ENCODE measurements around the gene TMEM135. TPM values are rescaled to one million over a fixed set of nuclear protein-coding genes. Genes with fewer than 3 reads are reported as not detected.

TMEM135 gene
- total RNA-seq, 1 experiment from 2014 or later: 70.3 TPM

DNA sequence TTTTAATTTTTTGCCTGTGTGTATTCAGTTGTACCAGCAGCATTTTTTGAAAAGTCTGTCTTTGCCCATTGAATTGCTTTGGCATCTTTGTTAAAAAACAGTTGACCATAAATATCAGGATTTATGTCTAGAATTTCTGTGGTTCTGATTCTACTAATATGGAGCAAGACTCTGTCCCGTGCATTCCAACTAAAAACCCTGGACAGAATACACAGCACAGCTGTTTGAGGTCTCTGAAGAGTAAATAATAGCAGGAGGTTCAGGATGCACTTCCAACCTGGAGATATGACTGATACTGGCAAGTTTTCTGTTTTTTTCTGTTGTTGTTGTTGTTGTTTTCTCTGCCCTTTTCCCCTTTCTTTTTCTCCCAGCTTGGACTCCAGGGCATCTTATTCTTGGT lies 141.9 kb downstream of the TMEM135 start:
- intact Hi-C loops (cut with micrococcal nuclease; ENCODE audit: unreplicated experiment): no loop called here
- H3K36me3 ChIP-seq (ENCODE audit: insufficient read depth, low read length, poor library complexity, severe bottlenecking): peaks cover 11% of the 10 kb centered on the region
- no peaks in the 10 kb centered on the region for H3K27me3 ChIP-seq (replicated peaks; ENCODE audit: insufficient read depth, low read depth, low read length, poor library complexity)
- H3K4me3 ChIP-seq (ENCODE audit: low read depth, low read length, poor library complexity, severe bottlenecking): no peak overlapping the region
- peaks cover 11% of the 10 kb centered on the region for H3K9me3 ChIP-seq (ENCODE audit: low read depth, low read length, poor library complexity, severe bottlenecking)
- H3K4me1 ChIP-seq (ENCODE audit: insufficient read depth, low read length, poor library complexity, severe bottlenecking): peaks cover 25% of the 10 kb centered on the region
- DNase-seq (ENCODE audit: low spot score): no peak
- H3K27ac ChIP-seq (ENCODE audit: low read depth, low read length, poor library complexity, severe bottlenecking): no peak overlapping the region
- no peak for TF ChIP-seq EZH2 (IDR thresholded peaks at IDR 0.05; ENCODE audit: borderline replicate concordance, low read depth, low read length, poor library complexity, severe bottlenecking)
- TF ChIP-seq, protein P1, sequence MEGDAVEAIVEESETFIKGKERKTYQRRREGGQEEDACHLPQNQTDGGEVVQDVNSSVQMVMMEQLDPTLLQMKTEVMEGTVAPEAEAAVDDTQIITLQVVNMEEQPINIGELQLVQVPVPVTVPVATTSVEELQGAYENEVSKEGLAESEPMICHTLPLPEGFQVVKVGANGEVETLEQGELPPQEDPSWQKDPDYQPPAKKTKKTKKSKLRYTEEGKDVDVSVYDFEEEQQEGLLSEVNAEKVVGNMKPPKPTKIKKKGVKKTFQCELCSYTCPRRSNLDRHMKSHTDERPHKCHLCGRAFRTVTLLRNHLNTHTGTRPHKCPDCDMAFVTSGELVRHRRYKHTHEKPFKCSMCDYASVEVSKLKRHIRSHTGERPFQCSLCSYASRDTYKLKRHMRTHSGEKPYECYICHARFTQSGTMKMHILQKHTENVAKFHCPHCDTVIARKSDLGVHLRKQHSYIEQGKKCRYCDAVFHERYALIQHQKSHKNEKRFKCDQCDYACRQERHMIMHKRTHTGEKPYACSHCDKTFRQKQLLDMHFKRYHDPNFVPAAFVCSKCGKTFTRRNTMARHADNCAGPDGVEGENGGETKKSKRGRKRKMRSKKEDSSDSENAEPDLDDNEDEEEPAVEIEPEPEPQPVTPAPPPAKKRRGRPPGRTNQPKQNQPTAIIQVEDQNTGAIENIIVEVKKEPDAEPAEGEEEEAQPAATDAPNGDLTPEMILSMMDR (conservative IDR thresholded peaks at IDR 0.05; ENCODE audit: low read depth, low read length): no peak
- no TSS peak for BruUV-seq (replicated peaks)
- CTCF ChIA-PET: no interaction called here
- POLR2A ChIA-PET (ENCODE audit: low non-redundant PET): no interaction called here

- no TSS peak for BruUV-seq (replicated peaks)
- peaks cover 11% of the 10 kb centered on the region for H3K9me3 ChIP-seq (ENCODE audit: low read depth, low read length, poor library complexity, severe bottlenecking)
- no peak overlapping the region for H3K27ac ChIP-seq (ENCODE audit: low read depth, low read length, poor library complexity, severe bottlenecking)
- TF ChIP-seq EZH2 (IDR thresholded peaks at IDR 0.05; ENCODE audit: borderline replicate concordance, low read depth, low read length, poor library complexity, severe bottlenecking): no peak
- TF ChIP-seq, protein P1 (conservative IDR thresholded peaks at IDR 0.05; ENCODE audit: low read depth, low read length): no peak
- ChIA-PET CTCF (no interaction called here), POLR2A (ENCODE audit: low non-redundant PET) (no interaction called here)
- peaks cover 24% of the 10 kb centered on the region for H3K4me1 ChIP-seq (ENCODE audit: insufficient read depth, low read length, poor library complexity, severe bottlenecking)
- DNase-seq (ENCODE audit: low spot score): no peak
- no peak overlapping the region for H3K4me3 ChIP-seq (ENCODE audit: low read depth, low read length, poor library complexity, severe bottlenecking)
- H3K36me3 ChIP-seq (ENCODE audit: insufficient read depth, low read length, poor library complexity, severe bottlenecking): peaks cover 11% of the 10 kb centered on the region
- intact Hi-C loops (cut with micrococcal nuclease; ENCODE audit: unreplicated experiment): no loop called here
- no peaks in the 10 kb centered on the region for H3K27me3 ChIP-seq (replicated peaks; ENCODE audit: insufficient read depth, low read depth, low read length, poor library complexity)
Observed at GRCh38 chr11:87180742-87181141, 143.0 kb downstream of the TMEM135 start.

DNA sequence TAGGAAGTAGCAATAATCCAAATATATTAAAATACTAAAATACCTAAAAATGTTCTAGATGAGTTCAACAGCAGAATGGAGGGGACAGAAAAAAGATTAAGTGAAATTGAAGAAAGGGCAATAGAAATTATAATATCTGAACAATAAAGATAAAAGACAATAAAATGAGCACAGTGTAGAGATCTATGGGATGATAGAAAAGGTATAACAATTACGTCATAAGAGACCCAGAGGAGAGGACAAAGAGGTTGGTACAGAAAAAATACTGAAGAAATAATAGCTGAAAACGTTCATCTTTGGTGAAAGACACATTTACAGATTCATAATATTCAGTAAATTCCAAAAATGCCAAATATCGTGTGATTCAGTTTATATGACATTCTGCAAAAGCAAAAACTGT lies 143.4 kb downstream of the TMEM135 start:
- DNase-seq (ENCODE audit: low spot score): no peak
- no peak overlapping the region for H3K27ac ChIP-seq (ENCODE audit: low read depth, low read length, poor library complexity, severe bottlenecking)
- H3K4me1 ChIP-seq (ENCODE audit: insufficient read depth, low read length, poor library complexity, severe bottlenecking): peaks cover 20% of the 10 kb centered on the region
- H3K27me3 ChIP-seq (replicated peaks; ENCODE audit: insufficient read depth, low read depth, low read length, poor library complexity): no peaks in the 10 kb centered on the region
- CTCF ChIA-PET: no interaction called here
- intact Hi-C loops (cut with micrococcal nuclease; ENCODE audit: unreplicated experiment): no loop called here
- H3K9me3 ChIP-seq (ENCODE audit: low read depth, low read length, poor library complexity, severe bottlenecking): peaks cover 11% of the 10 kb centered on the region
- TF ChIP-seq, protein P1 (conservative IDR thresholded peaks at IDR 0.05; ENCODE audit: low read depth, low read length): no peak
- TF ChIP-seq EZH2 (IDR thresholded peaks at IDR 0.05; ENCODE audit: borderline replicate concordance, low read depth, low read length, poor library complexity, severe bottlenecking): no peak
- POLR2A ChIA-PET (ENCODE audit: low non-redundant PET): no interaction called here
- no peak overlapping the region for H3K4me3 ChIP-seq (ENCODE audit: low read depth, low read length, poor library complexity, severe bottlenecking)
- peaks cover 11% of the 10 kb centered on the region for H3K36me3 ChIP-seq (ENCODE audit: insufficient read depth, low read length, poor library complexity, severe bottlenecking)
- TSS peak; percentile 4 for BruUV-seq (replicated peaks)
